IPS DF 4.7 (cell line): ENCODE results near the gene PCDHGA2.
"Not testable (repeated sequence)": the region's sequence is repeated elsewhere in the genome, so short reads cannot be mapped to it uniquely, and the experiment has no call there.

Experiments
- DNase-seq: peaks from one replicate; pipeline ENCODE4 v3.0.0-alpha.2; 2013; ENCODE audit warnings: low spot score; ENCODE audit errors: extremely low read depth

PCDHGA2 gene

DNA sequence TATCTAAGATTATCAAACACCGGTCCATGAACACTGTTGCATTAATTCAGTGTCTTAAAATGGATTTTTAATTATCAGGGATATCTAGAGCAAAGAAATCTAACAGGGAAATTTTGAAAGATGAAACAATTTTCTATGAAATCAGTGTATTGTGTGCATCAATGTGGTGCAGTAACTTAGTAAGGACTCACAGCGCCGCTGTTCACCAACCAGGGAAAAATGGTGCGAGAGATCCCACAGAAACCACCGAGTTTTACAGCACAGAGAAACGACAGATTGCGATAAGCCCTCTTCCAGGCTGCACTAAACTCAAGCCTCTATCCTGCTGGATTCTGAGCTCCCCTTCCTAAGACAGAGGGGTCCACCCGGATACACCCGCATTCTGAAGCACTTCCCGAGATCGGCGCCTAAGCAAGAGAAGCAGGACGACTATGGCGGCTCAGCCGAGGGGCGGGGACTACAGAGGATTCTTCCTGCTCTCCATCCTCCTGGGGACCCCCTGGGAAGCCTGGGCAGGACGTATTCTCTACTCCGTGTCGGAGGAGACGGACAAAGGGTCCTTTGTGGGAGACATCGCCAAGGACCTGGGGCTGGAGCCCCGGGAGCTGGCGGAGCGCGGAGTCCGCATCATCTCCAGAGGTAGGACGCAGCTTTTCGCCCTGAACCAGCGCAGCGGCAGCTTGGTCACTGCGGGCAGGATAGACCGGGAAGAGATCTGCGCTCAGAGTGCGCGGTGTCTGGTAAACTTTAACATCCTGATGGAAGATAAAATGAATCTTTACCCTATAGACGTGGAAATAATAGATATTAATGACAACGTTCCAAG, 44.1 kb downstream of the PCDHGA2 start, which contains the start of gene PCDHGA7:
Gene PCDHGA7 (plus strand): TSS at position 274 of the 826 bp plus-strand sequence. CDS start 158 bp downstream, at position 432.
- DNase-seq: no peak

GRCh38 chr5:141383345-141383744, 44.8 kb downstream of the PCDHGA2 start:
- DNase-seq: no peak

DNA sequence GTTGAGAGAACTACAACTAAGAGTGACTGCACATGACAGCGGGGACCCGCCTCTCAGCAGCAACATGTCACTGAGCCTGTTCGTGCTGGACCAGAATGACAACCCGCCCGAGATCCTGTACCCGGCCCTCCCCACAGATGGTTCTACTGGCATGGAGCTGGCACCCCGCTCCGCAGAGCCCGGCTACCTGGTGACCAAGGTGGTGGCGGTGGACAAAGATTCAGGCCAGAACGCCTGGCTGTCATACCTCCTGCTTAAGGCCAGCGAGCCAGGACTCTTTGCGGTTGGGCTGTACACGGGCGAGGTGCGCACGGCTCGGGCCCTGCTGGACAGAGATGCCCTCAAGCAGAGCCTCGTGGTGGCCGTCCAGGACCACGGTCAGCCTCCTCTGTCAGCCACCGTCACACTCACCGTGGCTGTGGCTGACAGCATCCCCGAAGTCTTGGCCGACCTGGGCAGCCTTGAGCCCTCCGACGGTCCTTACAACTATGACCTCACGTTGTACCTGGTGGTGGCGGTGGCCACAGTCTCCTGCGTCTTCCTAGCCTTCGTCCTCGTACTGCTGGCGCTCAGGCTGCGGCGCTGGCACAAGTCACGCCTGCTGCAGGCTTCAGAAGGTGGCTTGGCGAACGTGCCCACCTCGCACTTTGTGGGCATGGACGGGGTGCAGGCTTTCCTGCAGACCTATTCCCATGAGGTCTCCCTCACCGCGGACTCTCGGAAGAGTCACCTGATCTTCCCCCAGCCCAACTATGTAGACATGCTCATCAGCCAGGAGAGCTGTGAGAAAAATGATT, 46.1 kb downstream of the PCDHGA2 start:
- DNase-seq: no peak

DNA sequence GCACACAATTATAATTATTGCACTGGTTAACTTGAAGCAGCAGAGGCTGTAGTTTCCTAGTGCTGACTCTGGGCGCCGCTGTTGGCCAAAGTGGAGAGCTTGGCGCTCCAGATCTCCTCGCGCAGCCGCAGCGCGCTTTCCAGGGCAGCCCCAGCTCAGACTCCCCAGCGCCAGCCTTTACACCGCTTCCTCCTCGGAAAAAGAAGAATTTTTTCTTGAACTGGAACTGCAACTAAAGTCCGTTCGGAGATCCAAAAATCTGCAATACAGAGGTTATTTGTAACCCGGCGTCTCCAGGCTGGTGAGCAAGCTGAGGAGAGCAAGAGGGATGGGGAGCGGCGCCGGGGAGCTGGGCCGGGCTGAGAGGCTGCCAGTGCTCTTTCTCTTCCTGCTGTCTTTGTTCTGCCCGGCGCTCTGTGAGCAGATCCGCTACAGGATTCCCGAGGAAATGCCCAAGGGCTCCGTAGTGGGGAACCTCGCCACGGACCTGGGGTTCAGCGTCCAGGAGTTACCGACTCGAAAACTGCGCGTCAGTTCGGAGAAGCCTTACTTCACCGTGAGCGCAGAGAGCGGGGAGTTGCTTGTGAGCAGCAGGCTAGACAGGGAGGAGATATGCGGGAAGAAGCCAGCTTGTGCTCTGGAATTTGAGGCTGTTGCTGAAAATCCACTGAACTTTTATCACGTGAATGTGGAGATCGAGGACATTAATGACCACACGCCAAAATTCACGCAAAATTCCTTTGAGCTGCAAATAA, 49.2 kb downstream of the PCDHGA2 start, which contains the start of gene PCDHGB4:
Gene PCDHGB4 (plus strand): TSS at position 142 of the 755 bp plus-strand sequence. CDS start 187 bp downstream, at position 329.
- not testable (repeated sequence) for DNase-seq

DNA sequence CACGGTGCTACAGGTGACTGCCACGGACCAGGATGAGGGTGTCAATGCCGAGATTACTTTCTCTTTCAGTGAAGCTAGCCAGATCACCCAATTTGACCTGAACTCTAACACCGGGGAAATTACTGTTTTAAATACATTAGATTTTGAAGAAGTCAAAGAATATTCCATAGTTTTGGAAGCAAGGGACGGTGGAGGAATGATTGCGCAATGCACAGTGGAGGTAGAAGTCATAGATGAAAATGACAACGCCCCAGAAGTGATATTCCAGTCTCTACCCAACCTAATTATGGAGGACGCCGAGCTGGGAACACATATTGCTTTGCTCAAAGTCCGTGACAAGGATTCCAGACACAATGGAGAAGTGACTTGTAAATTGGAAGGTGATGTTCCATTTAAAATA, 50.1 kb downstream of the PCDHGA2 start:
- no peak for DNase-seq

- no peak for DNase-seq
Observed at GRCh38 chr5:141389153-141390042, 50.8 kb downstream of the PCDHGA2 start.

DNA sequence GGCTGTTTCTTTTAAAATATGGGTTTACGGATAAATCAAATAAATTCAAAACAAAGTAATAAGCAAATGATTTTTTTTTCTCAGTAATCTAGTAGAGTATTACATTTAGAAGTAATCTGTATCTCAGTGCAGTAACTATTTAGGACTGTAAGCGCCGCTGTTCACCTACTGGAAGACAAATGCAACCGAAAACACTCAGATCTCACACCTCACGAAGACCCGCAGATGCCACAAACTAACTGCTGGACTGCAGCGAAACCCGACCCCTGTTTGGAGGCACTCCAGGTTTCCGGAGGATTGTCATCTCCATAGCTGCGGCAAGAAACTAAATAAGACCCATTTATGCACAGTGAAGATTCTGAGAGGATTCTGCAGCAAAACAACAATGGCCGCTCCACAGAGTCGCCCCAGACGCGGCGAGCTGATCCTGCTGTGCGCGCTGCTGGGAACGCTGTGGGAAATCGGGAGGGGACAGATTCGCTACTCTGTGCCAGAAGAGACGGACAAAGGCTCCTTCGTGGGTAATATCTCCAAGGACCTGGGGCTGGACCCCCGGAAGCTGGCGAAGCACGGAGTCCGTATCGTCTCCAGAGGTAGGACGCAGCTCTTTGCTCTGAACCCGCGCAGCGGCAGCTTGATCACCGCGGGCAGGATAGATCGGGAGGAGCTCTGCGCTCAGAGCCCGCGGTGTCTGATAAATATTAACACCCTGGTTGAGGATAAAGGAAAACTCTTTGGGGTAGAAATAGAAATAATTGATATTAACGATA, 54.1 kb downstream of the PCDHGA2 start, which contains the start of gene PCDHGA8:
Gene PCDHGA8 (plus strand): TSS at position 205 of the 770 bp plus-strand sequence. CDS start 181 bp downstream, at position 386.
- no peak for DNase-seq
